Measurements from ENCODE around the gene TGFB2.

TGFB2 gene

GRCh38 chr1:218430346-218430745, 85.2 kb downstream of the TGFB2 start:
- POLR2A ChIA-PET (ENCODE audit: low non-redundant PET): no interaction called here
- CTCF ChIA-PET: interaction anchor here (1.3 kb wide), 1 partner anchor 16 kb away, joined by 5 read pairs; no protein-coding TSS in a partner anchor
- no peak for DNase-seq (ENCODE audit: low spot score)
- no peak for TF ChIP-seq CTCF (conservative IDR thresholded peaks at IDR 0.05; ENCODE audit: low read depth)
- no peak overlapping the region for H3K27ac ChIP-seq

GRCh38 chr1:218430822-218431221, 85.7 kb downstream of the TGFB2 start:
- POLR2A ChIA-PET (ENCODE audit: low non-redundant PET): no interaction called here
- CTCF ChIA-PET: interaction anchor here (1.3 kb wide), 1 partner anchor 16 kb away, joined by 5 read pairs; no protein-coding TSS in a partner anchor
- no peak overlapping the region for H3K27ac ChIP-seq
- no peak for DNase-seq (ENCODE audit: low spot score)
- TF ChIP-seq CTCF (conservative IDR thresholded peaks at IDR 0.05; ENCODE audit: low read depth): no peak

GRCh38 chr1:218431476-218431875, 86.3 kb downstream of the TGFB2 start:
- CTCF ChIA-PET: interaction anchor here (0.6 to 1.3 kb wide), 2 partner anchors 15 to 73 kb away, joined by 5 to 6 read pairs; no protein-coding TSS in a partner anchor
- no peak overlapping the region for H3K27ac ChIP-seq
- no peak for TF ChIP-seq CTCF (conservative IDR thresholded peaks at IDR 0.05; ENCODE audit: low read depth)
- no peak for DNase-seq (ENCODE audit: low spot score)
- POLR2A ChIA-PET (ENCODE audit: low non-redundant PET): no interaction called here

- ChIA-PET CTCF (interaction anchor here (0.6 kb wide), 1 partner anchor 633 kb away, joined by 3 read pairs; no protein-coding TSS in a partner anchor), POLR2A (ENCODE audit: low non-redundant PET) (no interaction called here)
These were observed 88.6 kb downstream of the TGFB2 start for GRCh38 chr1:218433744-218434143.

GRCh38 chr1:218435528-218435927, 90.4 kb downstream of the TGFB2 start:
- H3K27ac ChIP-seq: no peak overlapping the region
- ChIA-PET POLR2A (ENCODE audit: low non-redundant PET) (no interaction called here), CTCF (interaction anchor here (0.6 kb wide), 1 partner anchor 738 kb away, joined by 4 read pairs; the partner anchor contains the start of gene LYPLAL1)
- no peak for DNase-seq (ENCODE audit: low spot score)
- no peak for TF ChIP-seq CTCF (conservative IDR thresholded peaks at IDR 0.05; ENCODE audit: low read depth)

More at GRCh38 chr1:218433744-218434143, 88.6 kb downstream of the TGFB2 start:
- DNase-seq (ENCODE audit: low spot score): no peak
- H3K27ac ChIP-seq: no peak overlapping the region
- TF ChIP-seq CTCF (conservative IDR thresholded peaks at IDR 0.05; ENCODE audit: low read depth): no peak

DNA sequence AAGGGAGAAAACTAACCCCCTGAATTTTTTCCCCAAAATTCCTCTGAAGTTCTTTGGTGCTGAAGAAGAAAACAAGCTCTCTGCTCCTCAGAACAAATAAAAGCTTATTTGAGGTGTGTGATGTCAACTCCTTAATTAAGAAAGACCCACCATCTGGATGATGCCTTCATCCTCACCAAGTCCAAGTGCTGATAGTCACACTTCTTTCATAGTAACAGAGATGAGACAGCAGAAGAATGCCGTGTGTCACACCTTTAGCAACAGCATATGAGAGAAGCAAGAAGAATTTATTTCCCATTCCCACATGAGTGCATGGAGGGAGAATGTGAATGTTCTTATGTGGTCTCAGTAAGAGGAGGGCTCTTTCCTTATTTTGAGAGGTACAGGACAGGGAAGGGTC, 91.2 kb downstream of the TGFB2 start:
- no peak for DNase-seq (ENCODE audit: low spot score)
- no peak for TF ChIP-seq CTCF (conservative IDR thresholded peaks at IDR 0.05; ENCODE audit: low read depth)
- no peak overlapping the region for H3K27ac ChIP-seq
- ChIA-PET CTCF (no interaction called here), POLR2A (ENCODE audit: low non-redundant PET) (no interaction called here)
